ENCODE measurements around the gene DPH5.

DNA sequence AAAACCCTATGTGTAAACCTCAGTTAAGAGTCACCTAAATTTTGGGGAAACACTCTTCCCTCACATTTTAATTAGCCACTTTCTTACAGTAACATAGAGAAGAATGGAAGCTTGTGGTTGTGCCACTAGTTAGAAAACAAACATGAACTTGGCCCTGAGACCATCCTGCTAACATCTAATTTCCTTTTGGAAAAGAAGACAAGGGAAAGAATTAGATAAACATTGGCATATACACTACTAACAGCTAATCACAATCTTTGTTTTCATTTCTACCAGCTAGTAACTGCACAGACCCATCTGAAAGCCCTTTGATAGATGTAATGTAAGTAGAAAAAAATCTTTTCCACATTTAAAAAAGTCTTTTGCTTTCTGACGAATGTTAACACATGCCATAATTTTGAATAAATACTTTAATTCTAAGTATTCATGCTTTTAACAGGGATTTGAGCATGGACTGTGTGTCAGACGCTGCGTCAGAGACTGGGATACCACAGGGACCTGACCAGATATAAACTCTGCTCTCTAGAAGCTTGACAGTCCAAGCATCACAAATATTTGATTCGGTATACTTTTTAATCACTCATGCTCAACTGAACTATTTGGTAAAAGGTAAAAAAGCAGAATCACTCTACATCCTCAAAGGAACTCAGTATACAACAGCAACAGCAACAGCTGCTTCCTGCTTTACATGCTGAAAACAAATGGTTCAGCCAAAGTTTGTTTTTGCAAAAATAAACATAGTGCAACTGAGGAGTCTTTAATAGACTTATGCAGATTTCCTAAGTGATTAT, 30.2 kb downstream of the DPH5 start:
- TF ChIP-seq, protein P1, sequence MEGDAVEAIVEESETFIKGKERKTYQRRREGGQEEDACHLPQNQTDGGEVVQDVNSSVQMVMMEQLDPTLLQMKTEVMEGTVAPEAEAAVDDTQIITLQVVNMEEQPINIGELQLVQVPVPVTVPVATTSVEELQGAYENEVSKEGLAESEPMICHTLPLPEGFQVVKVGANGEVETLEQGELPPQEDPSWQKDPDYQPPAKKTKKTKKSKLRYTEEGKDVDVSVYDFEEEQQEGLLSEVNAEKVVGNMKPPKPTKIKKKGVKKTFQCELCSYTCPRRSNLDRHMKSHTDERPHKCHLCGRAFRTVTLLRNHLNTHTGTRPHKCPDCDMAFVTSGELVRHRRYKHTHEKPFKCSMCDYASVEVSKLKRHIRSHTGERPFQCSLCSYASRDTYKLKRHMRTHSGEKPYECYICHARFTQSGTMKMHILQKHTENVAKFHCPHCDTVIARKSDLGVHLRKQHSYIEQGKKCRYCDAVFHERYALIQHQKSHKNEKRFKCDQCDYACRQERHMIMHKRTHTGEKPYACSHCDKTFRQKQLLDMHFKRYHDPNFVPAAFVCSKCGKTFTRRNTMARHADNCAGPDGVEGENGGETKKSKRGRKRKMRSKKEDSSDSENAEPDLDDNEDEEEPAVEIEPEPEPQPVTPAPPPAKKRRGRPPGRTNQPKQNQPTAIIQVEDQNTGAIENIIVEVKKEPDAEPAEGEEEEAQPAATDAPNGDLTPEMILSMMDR (IDR thresholded peaks at IDR 0.05) = no peak
- TF ChIP-seq POLR2AphosphoS5 (IDR thresholded peaks at IDR 0.05) = no peak

Measured in esophagus muscularis mucosa (tissue), 3 donors.